IMR-90 (cell line): ENCODE data around the gene LRRC61. TPM values are rescaled to one million over a fixed set of nuclear protein-coding genes. Genes with fewer than 3 reads are reported as not detected.

ENCODE experiments used
- ATAC-seq: fragments of 200-7000 bp; cut with Tn5 transposase; 2 replicates; pipeline ENCODE4 v1.9.1; 2020; ENCODE audit warnings: low read depth, mild to moderate bottlenecking, moderate library complexity
- BruUV-seq: library from RNA; stranded (reverse); fragments of 400-500 nt; replicated peaks from 2 replicates; lab custom pipeline; 2021; lab: Mats Ljungman, UMichigan
- CTCF ChIA-PET: fragments of 300-600 bp; formaldehyde crosslinking; extraction: SDS; loops from one replicate; lab custom pipeline; 2021; ENCODE audit warnings: antibody characterized with exemption; lab: Yijun Ruan, JAX
- POLR2A ChIA-PET: fragments of 300-600 bp; sonication (Branson Sonifier 250); formaldehyde crosslinking; loops from one replicate; lab custom pipeline; 2022; ENCODE audit warnings: antibody characterized with exemption; ENCODE audit not compliant: unreplicated experiment; lab: Charles Lee
- DNase-seq: peaks from one replicate; pipeline ENCODE4 v3.0.0; 2013
- H2AFZ ChIP-seq: replicated peaks from 2 replicates; pipeline ENCODE3; 2013; ENCODE audit warnings: low read length, mild to moderate bottlenecking; ENCODE audit not compliant: poor library complexity
- H2AK5ac ChIP-seq: 2 replicates; pipeline ENCODE4 v1.6.1; 2013; ENCODE audit warnings: low read depth, low read length, inconsistent platforms
- H2AK9ac ChIP-seq: replicated peaks from 2 replicates; pipeline ENCODE3; 2013; ENCODE audit warnings: mild to moderate bottlenecking, low read depth, low read length, moderate library complexity; ENCODE audit not compliant: poor library complexity
- H2BK120ac ChIP-seq: 2 replicates; pipeline ENCODE4 v1.6.1; 2013; ENCODE audit warnings: low read depth, low read length, inconsistent platforms
- H2BK15ac ChIP-seq: 3 replicates; pipeline ENCODE4 v1.6.1; 2013; ENCODE audit warnings: low read depth, low read length, inconsistent platforms
- H2BK20ac ChIP-seq: 2 replicates; pipeline ENCODE4 v1.6.1; 2013; ENCODE audit warnings: low read depth, mild to moderate bottlenecking, inconsistent platforms, low read length, moderate library complexity
- H2BK5ac ChIP-seq: 2 replicates; pipeline ENCODE4 v1.6.1; 2013; ENCODE audit warnings: mild to moderate bottlenecking, low read depth, low read length, inconsistent platforms; ENCODE audit not compliant: poor library complexity, severe bottlenecking
- H3K14ac ChIP-seq: replicated peaks from 2 replicates; pipeline ENCODE4 v1.6.1; 2013; ENCODE audit warnings: low read depth, low read length, inconsistent platforms
- H3K18ac ChIP-seq: 2 replicates; pipeline ENCODE4 v1.6.1; 2013; ENCODE audit warnings: low read depth, low read length, control low read depth
- H3K23ac ChIP-seq: 2 replicates; pipeline ENCODE4 v1.6.1; 2013; ENCODE audit warnings: low read depth, low read length, inconsistent platforms
- H3K27ac ChIP-seq: 2 replicates; pipeline ENCODE4 v1.5.1; 2013; ENCODE audit warnings: mild to moderate bottlenecking, control low read depth, low read length; ENCODE audit not compliant: insufficient read depth
- H3K27me3 ChIP-seq: 2 replicates; pipeline ENCODE4 v1.6.1; 2013; ENCODE audit warnings: low read length; ENCODE audit not compliant: control insufficient read depth, insufficient read depth
- H3K36me3 ChIP-seq: 2 replicates; pipeline ENCODE4 v1.6.1; 2013; ENCODE audit warnings: low read length, mixed read lengths; ENCODE audit not compliant: control insufficient read depth, insufficient read depth
- H3K4ac ChIP-seq: 2 replicates; pipeline ENCODE4 v1.6.1; 2013; ENCODE audit warnings: low read depth, low read length, inconsistent platforms
- H3K4me1 ChIP-seq: 2 replicates; pipeline ENCODE4 v1.6.1; 2013; ENCODE audit warnings: low read length, mixed read lengths; ENCODE audit not compliant: control insufficient read depth, insufficient read depth
- H3K4me2 ChIP-seq: 2 replicates; pipeline ENCODE4 v1.6.1; 2013; ENCODE audit warnings: low read depth, mild to moderate bottlenecking, control low read depth, low read length, moderate library complexity
- H3K4me3 ChIP-seq: 2 replicates; pipeline ENCODE4 v1.5.1; 2013; ENCODE audit warnings: low read depth, mild to moderate bottlenecking, control low read depth, low read length, moderate library complexity; ENCODE audit not compliant: insufficient read depth
- H3K56ac ChIP-seq: 2 replicates; pipeline ENCODE4 v1.6.1; 2013; ENCODE audit warnings: low read length, inconsistent platforms; ENCODE audit not compliant: insufficient read depth; ENCODE audit errors: extremely low read depth
- H3K79me1 ChIP-seq, 2 experiments: 2 replicates each; pipeline ENCODE4 v1.6.1; 2013; ENCODE audit warnings: low read length in 2 of 2, inconsistent platforms in 1 of 2, low read depth in 1 of 2
- H3K9ac ChIP-seq: 2 replicates; pipeline ENCODE4 v1.6.1; 2013; ENCODE audit warnings: low read depth, low read length, control low read depth
- H3K9me1 ChIP-seq: 2 replicates; pipeline ENCODE4 v1.6.1; 2013; ENCODE audit warnings: low read length, inconsistent platforms; ENCODE audit not compliant: insufficient read depth
- H3K9me3 ChIP-seq: 2 replicates; pipeline ENCODE4 v1.6.1; 2013; ENCODE audit warnings: low read length; ENCODE audit not compliant: control insufficient read depth, insufficient read depth
- H4K20me1 ChIP-seq: 2 replicates; pipeline ENCODE4 v1.6.1; 2013; ENCODE audit warnings: low read length, inconsistent platforms; ENCODE audit not compliant: insufficient read depth
- H4K5ac ChIP-seq: 2 replicates; pipeline ENCODE4 v1.6.1; 2013; ENCODE audit warnings: mild to moderate bottlenecking, low read depth, low read length, control low read depth
- H4K8ac ChIP-seq, 2 experiments: 2 replicates each; pipeline ENCODE4 v1.6.1; 2013; ENCODE audit warnings: low read depth in 2 of 2, low read length in 2 of 2, control low read depth in 1 of 2, inconsistent platforms in 1 of 2
- H4K91ac ChIP-seq: 2 replicates; pipeline ENCODE4 v1.6.1; 2013; ENCODE audit warnings: low read depth, low read length, inconsistent platforms; ENCODE audit not compliant: insufficient read depth
- FOS ChIP-seq: fragments of 150-350 bp; IDR thresholded peaks from 2 replicates; pipeline ENCODE4 v1.6.1; 2016; ENCODE audit warnings: low read depth, low read length
- USF2 ChIP-seq: fragments of 150-350 bp; IDR thresholded peaks from 2 replicates; pipeline ENCODE4 v1.6.1; 2017; ENCODE audit warnings: mild to moderate bottlenecking, antibody characterized with exemption, low read length, low read depth
- WGBS, 2 experiments: methylation state at CpG; one replicate each; pipeline versions ENCODE4 v1.1.5 to v1.1.7; 2013; ENCODE audit warnings: missing lambda C conversion rate in 2 of 2; ENCODE audit not compliant: insufficient read length in 1 of 2; ENCODE audit errors: extremely low coverage in 2 of 2; 5-methylcytosine and 5-hydroxymethylcytosine counted together
- dilution Hi-C: fragments of 300-500 bp; cut with HindIII; formaldehyde crosslinking; loops from one replicate; pipeline ENCODE4 v1.14.3; 2018; ENCODE audit warnings: low sequenced_read_pairs; ENCODE audit not compliant: unreplicated experiment
- in situ Hi-C: fragments of 300-500 bp; cut with MboI; formaldehyde crosslinking; loops from 3 replicates; pipeline ENCODE4 v1.14.3; 2019; ENCODE audit warnings: low sequenced_read_pairs, inconsistent platforms, mixed read lengths
- intact Hi-C: fragments of 100-400 bp; cut with micrococcal nuclease; formaldehyde crosslinking; loops from 2 replicates; pipeline ENCODE4 v1.10.0; 2022
- polyA plus RNA-seq, 3 experiments: library from polyadenylated mRNA; depleted of rRNA; stranded (reverse); fragments of >200 nt; gene quantifications; 2 replicates each; pipeline ENCODE4 v1.2.3, GENCODE V29; 2012; ENCODE audit warnings: low replicate concordance in 1 of 3
- total RNA-seq: library from RNA; depleted of rRNA; stranded (reverse); fragments of >200 nt; gene quantifications from 2 replicates; pipeline ENCODE4 v1.2.3, GENCODE V29; 2012

LRRC61 gene
- total and polyA plus RNA-seq, 2 of the 4 experiments (the other 2 are of a cell fraction), result 0.07 TPM; not detected in 1

- no peak overlapping the region for H3K4ac ChIP-seq
- peaks cover 19 to 42% of the 10 kb centered on the region in 2 experiments; a peak in 3 of 4 replicates for H3K79me1 ChIP-seq
- BruUV-seq, result no TSS peak
- no peak overlapping the region for H3K56ac ChIP-seq
- H3K9ac ChIP-seq, result no peak overlapping the region
- ATAC-seq (no peak), DNase-seq (no peak)
- H3K18ac ChIP-seq, result no peak overlapping the region
- no peak overlapping the region for H4K5ac ChIP-seq
- H2BK20ac ChIP-seq, result no peak overlapping the region
- H3K27me3 ChIP-seq, result no peaks in the 10 kb centered on the region
- ChIA-PET POLR2A (no interaction called here), CTCF (no interaction called here)
- H4K8ac ChIP-seq, result no peak overlapping the region
- peaks cover 22% of the 10 kb centered on the region for H3K4me1 ChIP-seq
- WGBS, 2 experiments, result 100% methylated on average over 3 of the region's 5 CpGs; no CpG with 5 or more reads in 1 of the 2 experiments
- H3K4me2 ChIP-seq, result no peak overlapping the region
- no peak overlapping the region for H3K4me3 ChIP-seq
- H2AK9ac ChIP-seq, result no peak overlapping the region
- H2BK120ac ChIP-seq, result no peak overlapping the region
- no peaks in the 10 kb centered on the region for H3K9me3 ChIP-seq
- H3K23ac ChIP-seq, result no peak overlapping the region
- no peak overlapping the region for H4K91ac ChIP-seq
- H2AFZ ChIP-seq, result no peak overlapping the region
- intact Hi-C loops, result no loop called here
- H3K27ac ChIP-seq, result no peak overlapping the region
- H2AK5ac ChIP-seq, result no peak overlapping the region
- no peak overlapping the region for H3K14ac ChIP-seq
- peaks cover 38% of the 10 kb centered on the region for H3K36me3 ChIP-seq
- TF ChIP-seq USF2 (no peak), FOS (no peak)
- no peak overlapping the region for H2BK15ac ChIP-seq
- peaks cover 2% of the 10 kb centered on the region; the same call in 1 of the 2 replicates for H3K9me1 ChIP-seq
- H2BK5ac ChIP-seq, result no peak overlapping the region
- dilution Hi-C loops, result no loop called here
- in situ Hi-C loops, result no loop called here
- H4K20me1 ChIP-seq, result peaks cover 9% of the 10 kb centered on the region
Measured at GRCh38 chr7:150374472-150374871, 51.3 kb downstream of the LRRC61 start.
